ENCODE measurements around the gene PGK1.
"Not testable (repeated sequence)": the region's sequence is repeated elsewhere in the genome, so short reads cannot be mapped to it uniquely, and the experiment has no call there.

Gene PGK1

DNA sequence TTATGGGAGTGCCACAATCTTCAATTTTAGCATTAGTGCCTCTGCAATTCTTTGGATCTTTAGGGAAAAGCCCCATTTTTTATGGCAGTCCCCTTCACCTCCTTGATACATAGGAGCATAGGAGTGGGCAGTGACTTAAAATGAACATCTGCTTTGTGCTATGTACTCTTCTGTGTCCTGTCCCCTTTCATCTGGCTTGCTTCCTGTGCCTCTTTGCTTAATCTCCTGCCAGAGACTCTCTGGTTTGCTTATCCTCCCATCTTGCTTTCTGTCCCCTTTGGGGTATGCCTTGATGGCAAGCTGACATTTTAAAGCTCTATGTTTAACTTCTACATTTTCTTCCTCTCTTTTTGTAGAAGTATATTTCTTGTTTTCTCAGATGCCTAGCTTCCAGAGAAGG, 12.3 kb downstream of the PGK1 start:
- DNase-seq (ENCODE audit: low spot score) = no peak

DNA sequence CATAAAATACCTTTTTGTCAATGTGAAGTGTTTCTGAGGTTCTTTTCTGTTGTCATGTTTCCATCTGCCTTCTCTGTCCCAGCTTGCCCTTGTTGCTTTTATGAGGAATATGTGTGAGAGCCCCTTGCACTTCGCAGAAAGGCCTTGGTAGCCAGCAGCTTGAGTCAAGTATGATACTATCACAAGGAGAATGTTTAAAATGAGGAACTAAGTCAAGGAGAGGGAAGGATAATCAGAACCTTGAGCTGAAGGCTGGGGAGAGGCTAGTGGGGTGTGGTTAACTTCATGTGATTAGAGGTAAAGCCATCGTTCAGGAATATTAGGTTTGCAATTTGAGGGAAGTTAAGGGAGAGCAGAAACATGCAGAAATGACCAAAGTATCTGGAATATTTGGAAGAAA, 12.7 kb downstream of the PGK1 start:
- DNase-seq (ENCODE audit: low spot score) = no peak

DNA sequence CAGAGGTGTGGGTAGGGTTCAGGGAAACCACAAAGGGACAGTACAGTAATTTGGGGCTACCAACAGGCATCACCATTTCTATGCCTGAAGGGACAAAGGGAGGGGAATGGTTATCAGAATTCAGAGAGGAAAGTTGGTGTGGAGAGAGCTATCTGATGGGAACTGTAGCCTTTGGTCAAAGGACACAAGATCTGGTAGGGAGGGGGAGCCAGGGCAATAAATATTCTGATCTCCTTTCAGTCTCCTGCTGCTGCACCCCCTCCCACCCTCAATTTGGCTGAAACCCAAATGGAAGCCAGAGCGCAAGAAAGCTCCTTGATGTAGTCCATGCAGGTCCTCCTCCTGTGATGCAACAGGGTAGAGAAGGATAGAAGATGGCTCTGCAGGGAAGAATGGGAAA, 14.6 kb downstream of the PGK1 start:
- no peak for DNase-seq (ENCODE audit: low spot score)

DNA sequence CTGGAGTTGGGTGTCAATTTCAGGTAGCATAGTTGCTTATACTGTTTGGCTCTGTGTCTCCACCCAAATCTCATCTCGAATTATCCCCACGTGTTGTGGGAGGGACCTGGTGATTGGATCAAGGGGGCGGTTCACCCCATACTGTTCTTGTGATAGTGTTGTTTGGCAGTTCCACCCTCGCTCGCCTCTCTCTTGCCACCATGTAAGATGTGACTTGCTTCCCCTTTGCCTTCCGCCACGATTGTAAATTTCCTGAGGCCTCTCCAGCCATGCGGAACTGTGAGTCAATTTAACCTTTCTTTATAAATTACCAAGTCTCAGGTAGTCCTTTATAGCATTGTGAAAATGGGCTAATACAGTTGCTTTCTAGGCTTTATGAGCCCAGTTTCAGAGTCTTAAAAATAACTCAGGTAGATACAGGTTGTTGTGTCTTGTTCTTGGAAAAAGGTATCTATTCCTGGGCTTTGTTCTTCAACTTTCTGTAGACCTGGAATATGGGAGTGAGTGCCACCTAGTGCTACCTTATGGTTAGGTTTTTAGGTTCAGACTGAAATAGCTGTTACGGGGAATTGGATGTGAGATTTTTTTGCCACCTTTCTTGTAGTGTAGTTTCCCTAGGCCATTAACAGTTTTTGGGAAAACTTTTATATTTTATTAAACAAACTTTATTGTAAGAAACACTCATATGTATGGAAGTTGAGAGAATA, 15.6 kb downstream of the PGK1 start:
- DNase-seq (ENCODE audit: low spot score) = no peak

DNA sequence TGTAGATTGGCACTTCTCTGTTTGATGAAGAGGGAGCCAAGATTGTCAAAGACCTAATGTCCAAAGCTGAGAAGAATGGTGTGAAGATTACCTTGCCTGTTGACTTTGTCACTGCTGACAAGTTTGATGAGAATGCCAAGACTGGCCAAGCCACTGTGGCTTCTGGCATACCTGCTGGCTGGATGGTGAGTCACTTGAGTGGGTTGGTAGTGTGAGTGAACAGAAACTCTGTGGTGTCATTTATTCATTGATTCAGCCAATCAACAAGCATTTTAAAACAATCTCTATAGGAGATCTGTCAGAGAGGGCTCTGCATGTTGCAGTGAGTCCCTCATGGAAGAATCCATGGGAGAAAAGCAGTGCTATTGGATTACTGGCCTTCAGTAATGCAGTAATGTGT, 19.1 kb downstream of the PGK1 start:
- peak; percentile 43 for DNase-seq (ENCODE audit: low spot score)

DNA sequence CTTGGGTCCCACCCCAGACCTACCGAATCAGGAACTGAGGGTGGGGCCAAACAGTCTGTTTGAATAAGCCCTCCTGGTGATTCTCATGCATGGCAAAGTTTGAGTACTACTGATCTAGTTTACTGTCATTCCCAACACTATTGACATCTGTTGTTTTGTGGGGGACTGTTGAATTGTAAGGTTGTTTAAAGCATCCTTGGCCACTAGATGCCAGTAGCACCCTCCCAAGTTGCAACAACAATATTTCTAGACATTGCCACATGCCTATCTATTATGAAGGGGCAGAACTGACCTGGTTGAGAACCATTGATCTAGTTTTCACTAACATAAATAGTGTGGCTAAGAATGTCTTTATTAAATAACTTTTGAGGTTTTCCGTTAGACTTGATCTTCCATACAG, 20.3 kb downstream of the PGK1 start:
- peak; percentile 52 for DNase-seq (ENCODE audit: low spot score)

DNA sequence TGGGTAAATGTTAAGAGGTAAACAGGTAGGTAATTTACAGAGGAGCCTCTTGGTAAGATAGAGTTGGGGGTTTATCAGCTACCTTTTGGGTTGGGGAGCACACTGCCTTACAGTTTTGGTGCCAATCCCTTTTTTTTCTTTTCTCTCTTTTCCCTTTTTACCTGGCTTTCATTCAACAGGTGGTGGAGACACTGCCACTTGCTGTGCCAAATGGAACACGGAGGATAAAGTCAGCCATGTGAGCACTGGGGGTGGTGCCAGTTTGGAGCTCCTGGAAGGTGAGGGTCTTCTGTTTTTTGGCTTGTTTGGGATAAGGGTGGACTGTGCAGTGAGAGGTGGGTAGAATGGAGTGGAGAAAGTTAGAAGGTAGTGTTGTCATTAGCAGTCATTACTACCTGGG, 21.1 kb downstream of the PGK1 start:
- DNase-seq (ENCODE audit: low spot score) = no peak

DNA sequence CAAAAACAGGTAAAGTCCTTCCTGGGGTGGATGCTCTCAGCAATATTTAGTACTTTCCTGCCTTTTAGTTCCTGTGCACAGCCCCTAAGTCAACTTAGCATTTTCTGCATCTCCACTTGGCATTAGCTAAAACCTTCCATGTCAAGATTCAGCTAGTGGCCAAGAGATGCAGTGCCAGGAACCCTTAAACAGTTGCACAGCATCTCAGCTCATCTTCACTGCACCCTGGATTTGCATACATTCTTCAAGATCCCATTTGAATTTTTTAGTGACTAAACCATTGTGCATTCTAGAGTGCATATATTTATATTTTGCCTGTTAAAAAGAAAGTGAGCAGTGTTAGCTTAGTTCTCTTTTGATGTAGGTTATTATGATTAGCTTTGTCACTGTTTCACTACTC, 21.7 kb downstream of the PGK1 start:
- DNase-seq (ENCODE audit: low spot score) = not testable (repeated sequence)

DNA sequence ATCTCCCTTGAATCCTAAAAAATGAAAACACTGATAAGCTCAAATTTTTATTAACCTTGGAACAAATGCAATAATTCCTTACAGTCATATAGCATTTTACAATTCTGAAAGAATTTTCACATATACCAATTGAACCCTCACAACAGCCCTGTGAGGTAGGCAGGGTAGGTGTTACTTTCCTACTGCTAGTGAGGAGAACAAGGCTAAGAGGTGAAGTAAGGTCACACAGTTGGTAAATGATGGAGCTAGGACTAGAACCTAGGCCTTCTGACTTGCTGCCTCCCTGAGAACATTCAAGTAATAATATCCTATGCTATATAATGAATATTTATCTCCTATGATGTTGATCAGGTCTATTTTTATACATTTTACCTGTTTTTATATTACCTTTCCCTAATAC, 25.7 kb downstream of the PGK1 start:
- DNase-seq (ENCODE audit: low spot score) = no peak

DNA sequence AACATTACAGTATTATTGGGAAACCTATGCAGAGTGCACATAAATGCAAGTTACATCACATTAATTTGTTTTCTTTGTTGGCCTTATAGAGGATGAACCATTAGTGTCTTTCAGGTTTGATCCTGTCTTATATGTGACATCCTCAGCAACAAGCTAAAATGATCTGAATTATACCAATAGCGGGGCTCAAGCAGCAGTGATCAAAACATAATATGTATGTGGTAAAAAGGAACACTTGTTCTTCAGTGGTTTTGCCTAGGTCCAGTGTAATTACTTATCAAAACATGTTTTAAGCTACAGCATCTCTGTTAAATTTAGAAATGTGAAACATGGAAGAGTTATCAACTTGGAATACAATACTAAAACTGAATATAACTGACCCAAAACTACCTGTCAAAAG, 26.3 kb downstream of the PGK1 start:
- DNase-seq (ENCODE audit: low spot score) = no peak

DNA sequence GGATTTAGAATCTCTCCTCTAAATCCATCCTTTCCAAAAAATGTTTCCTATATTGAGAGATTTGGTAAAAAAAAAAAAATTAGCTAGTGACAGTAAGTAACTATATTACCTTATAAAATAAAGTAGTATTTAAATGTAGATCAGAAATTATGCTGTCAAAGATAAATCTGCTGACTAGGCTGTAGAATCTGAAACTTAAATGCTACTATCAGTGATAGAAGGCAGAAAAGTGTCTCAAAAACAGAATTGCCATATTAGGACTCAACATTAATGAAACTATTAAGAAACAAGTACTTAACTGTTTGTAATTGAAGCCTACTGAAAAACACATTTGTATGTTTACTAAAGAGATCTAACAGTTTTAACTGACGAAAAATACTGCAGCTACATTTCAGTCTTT, 27.1 kb downstream of the PGK1 start:
- no peak for DNase-seq (ENCODE audit: low spot score)

DNA sequence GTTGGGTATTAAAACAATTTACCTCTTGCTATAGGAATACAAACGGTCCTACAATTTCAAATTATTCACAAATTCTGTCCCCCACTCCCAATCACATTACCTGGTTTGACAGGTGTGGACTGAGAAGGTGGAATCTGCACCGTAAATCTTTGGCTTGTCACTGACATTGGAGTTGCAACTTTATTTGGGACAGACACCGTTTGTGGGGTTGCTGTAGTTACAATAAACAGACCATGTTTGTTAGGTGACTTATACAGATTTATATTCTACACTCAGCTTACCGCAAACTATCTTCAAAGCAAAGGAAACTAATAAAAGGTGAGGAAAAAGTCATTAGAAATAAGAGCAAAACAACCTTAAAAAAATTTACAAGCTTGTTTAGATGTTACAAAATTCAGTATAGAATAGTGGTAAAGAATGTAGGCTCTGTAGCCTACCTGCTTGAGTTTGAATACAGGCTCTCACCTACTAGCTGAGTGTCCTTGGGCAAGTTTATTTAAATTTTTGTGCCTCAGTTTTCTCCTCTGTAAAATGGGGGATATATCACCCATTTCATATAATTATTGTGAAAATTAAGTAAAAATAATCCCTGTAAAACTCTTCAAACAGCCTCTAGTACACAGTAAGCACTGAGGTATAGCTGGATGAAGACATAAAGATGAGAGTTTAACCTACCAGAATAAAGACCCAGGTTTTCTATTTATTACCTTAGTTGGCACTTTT, 29.4 kb downstream of the PGK1 start:
- no peak for DNase-seq (ENCODE audit: low spot score)

DNA sequence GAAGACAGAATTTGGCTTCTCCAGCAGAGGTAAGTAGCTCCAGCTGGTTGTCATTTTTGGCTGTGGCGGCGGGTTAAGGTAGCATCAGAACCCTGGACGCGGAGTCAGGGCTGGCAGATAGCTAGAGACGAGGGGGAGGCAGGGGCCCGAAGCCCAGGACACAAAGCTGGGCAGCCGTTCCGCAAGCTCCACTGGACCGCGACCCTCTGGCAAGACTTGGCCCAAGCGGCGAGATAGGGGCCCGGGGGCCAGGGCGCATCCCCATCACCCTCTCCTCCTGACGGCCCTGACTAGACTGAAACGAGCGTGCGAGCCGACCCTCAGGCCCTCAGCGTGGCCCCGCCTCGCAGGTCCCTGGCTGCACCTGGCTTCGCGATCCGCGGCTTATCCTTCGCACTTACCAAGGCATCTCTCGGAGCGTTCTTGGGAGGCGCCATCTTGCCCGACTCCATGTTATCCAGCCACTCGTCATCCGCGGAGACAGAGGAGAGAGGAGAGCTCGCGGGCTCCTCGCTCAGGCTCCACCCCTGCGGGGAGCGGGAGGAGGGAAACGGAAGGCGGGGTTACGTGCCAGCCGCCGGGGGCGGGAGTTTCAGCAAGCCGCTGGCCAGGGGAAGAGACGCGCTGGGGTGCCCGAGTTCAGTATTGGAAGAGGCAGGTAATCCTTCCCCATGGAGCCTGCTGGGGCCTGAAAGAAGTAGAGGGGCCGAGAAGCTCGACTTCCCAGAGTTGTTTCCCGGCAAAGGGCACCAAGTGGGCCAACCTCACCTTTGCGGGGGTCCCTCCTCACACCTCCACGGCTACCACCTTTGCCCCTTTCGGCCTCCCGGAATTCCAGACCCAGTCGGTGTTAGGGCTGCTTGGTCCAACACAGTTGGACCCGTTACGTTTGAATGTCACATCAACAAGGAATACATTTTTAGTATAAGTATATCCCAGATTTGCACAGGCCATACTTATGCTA, 35.4 kb downstream of the PGK1 start, which contains the start of gene TAF9B:
TAF9B (minus strand) TSS at position 491 of the 964 bp plus-strand sequence; CDS start at position 452, 39 bp downstream.
- DNase-seq (ENCODE audit: low spot score) = peak; percentile 82

DNA sequence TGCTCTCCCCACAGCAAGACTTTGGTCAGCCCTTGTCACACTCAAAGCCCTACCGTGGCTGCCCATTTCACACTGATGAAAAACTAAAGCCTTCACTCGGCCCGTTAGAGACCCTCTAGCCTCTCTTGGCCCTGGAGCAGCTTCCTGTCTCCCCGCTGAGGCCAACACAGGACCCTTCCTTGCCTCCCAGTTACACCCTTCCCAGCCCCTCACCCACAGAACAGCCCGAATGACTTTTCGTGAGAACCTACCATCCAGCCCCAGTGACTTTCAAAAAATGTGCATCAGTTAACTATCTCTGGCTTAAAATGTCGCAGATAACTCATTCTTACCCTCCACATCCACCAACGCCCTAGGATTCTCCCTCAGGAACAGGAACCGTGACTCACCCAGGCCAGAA, 36.2 kb downstream of the PGK1 start:
- DNase-seq (ENCODE audit: low spot score) = no peak

DNA sequence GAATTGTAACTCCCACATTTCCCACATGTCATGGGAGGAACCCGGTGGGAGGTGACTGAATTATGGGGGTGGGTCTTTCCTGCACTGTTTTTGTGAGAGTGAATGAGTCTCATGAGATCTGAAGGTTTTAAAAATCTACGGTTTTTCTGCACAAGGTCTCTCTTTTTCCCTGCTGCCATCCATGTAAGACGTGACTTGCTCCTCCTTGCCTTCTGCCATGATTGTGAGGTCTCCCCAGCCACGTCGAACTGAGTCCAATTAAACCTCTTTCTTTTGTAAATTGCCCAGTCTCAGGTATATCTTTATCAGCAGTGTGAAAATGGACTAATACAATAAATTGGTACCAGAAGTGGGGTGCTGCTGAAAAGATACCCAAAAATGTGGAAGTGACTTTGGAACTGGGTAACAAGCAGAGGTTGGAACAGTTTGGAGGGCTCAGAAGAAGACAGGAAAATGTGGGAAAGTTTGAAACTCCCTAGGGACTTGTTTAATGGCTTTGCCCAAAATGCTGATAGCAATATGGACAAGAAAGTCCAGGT, 43.0 kb downstream of the PGK1 start:
- DNase-seq (ENCODE audit: low spot score) = not testable (repeated sequence)

DNA sequence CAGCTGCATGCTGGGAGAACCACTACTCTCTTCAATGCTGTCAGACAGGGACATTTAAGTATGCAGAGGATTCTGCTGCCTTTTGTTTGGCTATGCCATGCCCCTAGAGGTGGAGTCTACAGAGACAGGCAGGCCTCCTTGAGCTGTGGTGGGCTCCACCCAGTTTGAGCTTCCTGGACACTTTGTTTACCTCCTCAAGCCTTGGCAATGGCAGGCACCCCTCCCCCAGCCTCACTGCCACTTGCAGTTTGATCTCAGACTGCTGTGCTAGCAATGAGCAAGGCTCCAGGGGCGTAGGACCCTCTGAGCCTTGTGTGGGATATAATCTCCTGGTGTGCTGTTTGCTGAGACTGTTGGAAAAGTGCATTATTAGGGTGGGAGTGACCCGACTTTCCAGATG, 53.3 kb downstream of the PGK1 start:
- not testable (repeated sequence) for DNase-seq (ENCODE audit: low spot score)

DNA sequence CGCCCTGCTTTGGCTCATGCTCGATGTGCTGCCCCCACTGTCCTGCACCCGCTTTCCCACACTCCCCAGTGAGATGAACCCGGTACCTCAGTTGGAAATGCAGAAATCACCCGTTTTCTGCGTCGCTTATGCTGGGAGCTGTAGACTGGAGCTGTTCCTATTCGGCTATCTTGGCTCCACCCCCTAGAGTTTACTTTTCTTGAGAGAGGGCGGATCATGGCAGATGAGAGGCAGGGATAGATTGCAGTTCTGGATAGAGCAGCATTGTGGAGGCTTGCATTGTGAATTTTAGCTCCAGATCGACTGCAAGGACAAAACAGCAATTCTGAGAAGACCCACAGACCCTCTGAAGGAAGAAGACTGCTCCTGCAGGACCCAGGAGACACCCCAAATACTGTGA, 53.8 kb downstream of the PGK1 start:
- not testable (repeated sequence) for DNase-seq (ENCODE audit: low spot score)

DNA sequence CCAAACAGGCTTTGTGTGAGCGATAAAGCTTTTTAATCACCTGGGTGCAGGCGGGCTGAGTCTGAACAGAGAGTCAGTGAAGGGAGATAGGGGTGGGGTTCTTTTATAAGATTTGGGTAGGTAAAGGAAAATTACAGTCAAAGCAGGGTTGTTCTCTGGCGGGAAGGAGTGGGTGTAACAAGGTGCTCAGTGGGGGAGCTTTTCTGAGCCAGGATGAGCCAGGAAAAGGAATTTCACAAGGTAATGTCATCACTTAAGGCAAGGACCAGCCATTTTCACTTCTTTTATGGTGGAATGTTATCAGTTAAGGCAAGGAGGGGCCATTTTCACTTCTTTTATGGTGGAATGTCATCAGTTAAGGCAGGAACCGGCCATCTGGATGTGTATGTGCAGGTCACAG, 56.7 kb downstream of the PGK1 start:
- DNase-seq (ENCODE audit: low spot score) = not testable (repeated sequence)

DNA sequence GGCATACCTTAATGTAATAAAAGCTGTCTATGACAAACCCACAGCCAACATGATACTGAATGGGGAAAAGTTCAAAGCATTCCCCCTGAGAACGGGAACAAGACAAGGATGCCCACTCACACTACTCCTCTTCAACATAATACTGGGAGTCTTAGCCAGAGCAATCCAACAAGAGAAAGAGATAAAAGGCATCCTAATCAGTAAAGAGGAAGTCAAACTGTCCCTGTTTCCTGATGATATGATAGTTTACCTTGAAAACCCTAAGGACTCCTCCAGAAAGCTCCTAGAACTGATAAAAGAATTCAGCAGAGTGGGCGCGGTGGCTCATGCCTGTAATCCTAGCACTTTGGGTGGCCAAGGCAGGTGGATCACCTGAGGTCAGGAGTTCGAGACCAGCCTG, 59.1 kb downstream of the PGK1 start:
- not testable (repeated sequence) for DNase-seq (ENCODE audit: low spot score)

DNA sequence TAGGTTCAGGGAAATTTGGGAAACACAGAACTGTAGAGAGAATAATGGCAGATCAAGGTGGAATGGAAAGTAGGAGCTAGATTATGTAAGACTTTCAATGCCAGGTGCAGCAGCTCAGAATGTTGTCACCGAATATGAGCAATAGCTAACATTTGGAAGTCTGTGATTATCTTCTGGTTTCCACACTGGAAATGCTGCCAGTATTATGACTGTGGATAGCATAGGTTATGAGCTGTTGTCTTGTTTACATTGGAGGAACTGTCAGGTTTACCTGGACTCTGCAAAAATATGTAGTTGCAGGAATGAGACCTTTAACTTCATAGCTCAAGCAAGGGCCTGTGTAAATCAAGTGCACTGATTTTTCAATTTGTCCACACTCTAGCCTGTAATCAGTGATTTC, 61.4 kb downstream of the PGK1 start:
- DNase-seq (ENCODE audit: low spot score) = no peak

DNA sequence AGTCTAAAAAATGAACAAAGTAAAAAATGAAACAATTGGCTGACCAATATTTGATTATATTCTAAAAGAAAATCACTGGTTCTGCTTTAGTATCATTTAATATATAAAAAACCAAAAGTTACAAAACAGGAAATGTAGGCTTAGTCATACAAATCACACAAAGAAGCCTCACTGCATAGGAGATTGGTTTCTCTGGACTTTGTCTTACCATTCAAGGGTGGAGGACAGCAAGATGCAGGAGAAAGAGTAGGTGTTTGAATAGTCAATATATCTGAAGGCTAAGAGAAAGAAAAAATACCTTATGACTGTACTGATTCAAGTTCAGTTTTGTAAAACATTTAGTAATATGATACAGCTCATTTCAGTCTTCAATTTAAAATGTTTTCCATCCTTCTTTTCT, 64.0 kb downstream of the PGK1 start:
- DNase-seq (ENCODE audit: low spot score) = no peak
